GM21528 (cell line): ENCODE measurements around the gene DLEC1.
"Not testable (repeated sequence)": the region's sequence is repeated elsewhere in the genome, so short reads cannot be mapped to it uniquely, and the experiment has no call there.

Experiments used
- ATAC-seq: cut with Tn5 transposase; IDR thresholded peaks from one replicate; pipeline ENCODE4 v1.9.1; 2021; ENCODE audit warnings: mild to moderate bottlenecking, moderate library complexity; ENCODE audit not compliant: unreplicated experiment, low FRiP score

Gene DLEC1

GRCh38 chr3:38147421-38147820, 108.4 kb downstream of the DLEC1 start:
- no peak for ATAC-seq

- no peak for ATAC-seq
Measured at GRCh38 chr3:38148311-38148882, 109.4 kb downstream of the DLEC1 start.

GRCh38 chr3:38149708-38150107, 110.7 kb downstream of the DLEC1 start:
- ATAC-seq, result no peak

GRCh38 chr3:38150780-38151528, 111.9 kb downstream of the DLEC1 start:
- ATAC-seq, result no peak

GRCh38 chr3:38151667-38152265, 112.8 kb downstream of the DLEC1 start:
- ATAC-seq, result no peak

- no peak for ATAC-seq
Measured at GRCh38 chr3:38152609-38153008, 113.6 kb downstream of the DLEC1 start.

- ATAC-seq, result no peak
Measured at GRCh38 chr3:38153221-38153620, 114.2 kb downstream of the DLEC1 start.

GRCh38 chr3:38154033-38154494, 115.1 kb downstream of the DLEC1 start:
- no peak for ATAC-seq

GRCh38 chr3:38154625-38155255, 115.7 kb downstream of the DLEC1 start:
- ATAC-seq, result no peak

- ATAC-seq, result no peak
Measured at GRCh38 chr3:38155825-38156224, 116.8 kb downstream of the DLEC1 start.

- ATAC-seq, result no peak
Measured at GRCh38 chr3:38157117-38157516, 118.1 kb downstream of the DLEC1 start.

GRCh38 chr3:38157595-38157994, 118.6 kb downstream of the DLEC1 start:
- no peak for ATAC-seq

GRCh38 chr3:38158472-38158871, 119.5 kb downstream of the DLEC1 start:
- ATAC-seq, result no peak

GRCh38 chr3:38160704-38161103, 121.7 kb downstream of the DLEC1 start:
- ATAC-seq, result not testable (repeated sequence)

- no peak for ATAC-seq
Measured at GRCh38 chr3:38163117-38163840, 124.3 kb downstream of the DLEC1 start.

- ATAC-seq, result no peak
Measured at GRCh38 chr3:38163841-38164642, 125.0 kb downstream of the DLEC1 start.

- no peak for ATAC-seq
Measured at GRCh38 chr3:38164643-38164951, 125.6 kb downstream of the DLEC1 start.

- ATAC-seq, result peak; percentile 96
Measured at GRCh38 chr3:38164952-38165721, 126.1 kb downstream of the DLEC1 start, which contains the start of gene OXSR1. TSS of gene OXSR1 (plus strand) at chr3:38165537. CDS start at chr3:38165877, 340 bp downstream.

GRCh38 chr3:38165722-38166387, 126.8 kb downstream of the DLEC1 start:
- no peak for ATAC-seq
